Posterior vena cava (tissue), 2 donors: Measurements from ENCODE around the gene CACNA1B. TPM values are rescaled to one million over a fixed set of nuclear protein-coding genes. Genes with fewer than 3 reads are reported as not detected.

Source experiments
- DNase-seq: peaks from one replicate; pipeline ENCODE4 v3.0.0-alpha.2; 2020; ENCODE audit warnings: low spot score
- intact Hi-C, 2 donors: fragments of 100-400 bp; cut with DNase I; formaldehyde crosslinking; loops; one replicate each; pipeline versions ENCODE4 v1.14.1 to v1.14.2; 2022 to 2023
- total RNA-seq, 2 donors: library from RNA; stranded (reverse); fragmentation: NEBNext Ultra II Directional; extraction: Animal tissue kit (Norgen Biotek cat#: 25700); gene quantifications; one replicate each; pipeline ENCODE4 v1.2.1, GENCODE V29; 2021
- donor health status: DM: yes; HTN: yes; CAD: no.
- donor health status: DM: yes; HTN: yes; CAD: no.

The CACNA1B gene
- total RNA-seq, 2 donors from 2014 or later: 0.09 to 0.10 TPM

DNA sequence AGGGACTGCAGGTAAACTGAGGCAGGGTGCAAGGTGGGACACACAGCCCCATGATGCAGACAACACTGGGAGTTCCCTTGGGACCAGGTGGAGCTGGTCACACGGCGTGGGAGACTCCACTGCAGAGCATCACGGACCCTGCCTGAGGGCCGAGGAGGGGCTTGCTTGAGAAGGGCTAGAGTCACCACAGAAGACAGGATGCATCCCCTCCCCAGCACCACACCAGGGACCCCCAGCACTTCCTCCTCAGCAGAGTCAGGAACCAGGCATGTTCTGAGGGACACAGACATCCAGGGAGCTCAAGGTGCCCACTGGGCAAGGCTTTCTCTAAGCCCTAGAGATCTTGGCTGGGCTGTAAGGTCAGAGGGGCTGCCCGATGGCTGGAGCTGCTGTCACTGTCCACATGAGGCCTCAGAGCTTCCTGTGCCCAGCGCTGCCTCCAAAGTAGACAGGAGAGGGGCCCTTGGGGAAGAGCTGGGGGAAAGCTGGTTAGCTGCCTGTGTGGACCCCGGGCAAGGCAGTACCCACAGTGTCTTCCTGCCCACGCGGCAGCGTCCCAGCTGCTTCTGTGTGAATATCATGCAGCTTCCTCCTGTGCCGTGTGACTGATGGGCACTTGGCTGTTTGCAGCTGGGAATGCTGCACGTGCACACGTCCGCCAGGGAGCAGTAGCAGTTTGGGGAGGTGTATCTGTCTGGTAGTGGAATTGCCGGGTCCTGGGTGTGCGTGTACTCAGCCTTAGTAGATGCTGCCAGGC is 176.6 kb downstream of the CACNA1B start:
- intact Hi-C loops: no loop called here
- peak; percentile 55 for DNase-seq

DNA sequence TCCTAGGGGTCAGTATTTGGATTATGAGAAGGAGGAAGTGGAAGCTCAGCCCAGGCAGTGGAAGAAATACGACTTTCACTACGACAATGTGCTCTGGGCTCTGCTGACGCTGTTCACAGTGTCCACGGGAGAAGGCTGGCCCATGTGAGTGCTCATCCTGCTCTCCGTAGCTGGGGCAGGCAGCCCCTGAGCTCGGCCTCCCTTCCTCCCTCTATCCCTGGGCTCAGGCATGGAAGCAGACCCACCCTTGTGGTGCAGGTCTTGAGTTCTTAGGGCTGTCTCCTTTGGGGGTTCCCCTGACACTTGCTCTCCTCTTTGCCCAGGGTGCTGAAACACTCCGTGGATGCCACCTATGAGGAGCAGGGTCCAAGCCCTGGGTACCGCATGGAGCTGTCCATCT is 180.1 kb downstream of the CACNA1B start:
- intact Hi-C loops: no loop called here

GRCh38 chr9:138058181-138058580 is 180.6 kb downstream of the CACNA1B start:
- DNase-seq: peak; percentile 52
- intact Hi-C loops: no loop called here

More for the DNA sequence above, 180.1 kb downstream of the CACNA1B start:
- no peak for DNase-seq

DNA sequence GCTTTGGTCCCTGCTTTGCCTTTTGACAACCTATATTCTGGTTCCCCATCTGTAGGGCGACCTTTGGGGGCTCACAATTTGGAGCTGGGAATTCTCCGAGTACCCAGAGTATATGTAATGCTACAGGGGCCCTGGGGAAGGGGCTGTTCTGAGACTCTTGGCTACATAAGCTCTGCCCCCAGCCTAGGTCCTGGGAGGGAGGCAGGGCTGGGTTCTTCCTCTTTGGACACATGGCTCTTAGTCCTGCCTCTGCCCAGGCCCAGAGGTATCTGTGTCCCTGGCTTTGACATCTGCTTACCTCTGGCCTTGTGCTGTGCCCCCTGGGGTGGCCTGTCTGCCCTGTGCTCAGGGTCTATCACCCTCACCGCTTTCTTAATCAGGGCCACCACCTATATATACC is 181.6 kb downstream of the CACNA1B start:
- DNase-seq: peak; percentile 29
- intact Hi-C loops: no loop called here

DNA sequence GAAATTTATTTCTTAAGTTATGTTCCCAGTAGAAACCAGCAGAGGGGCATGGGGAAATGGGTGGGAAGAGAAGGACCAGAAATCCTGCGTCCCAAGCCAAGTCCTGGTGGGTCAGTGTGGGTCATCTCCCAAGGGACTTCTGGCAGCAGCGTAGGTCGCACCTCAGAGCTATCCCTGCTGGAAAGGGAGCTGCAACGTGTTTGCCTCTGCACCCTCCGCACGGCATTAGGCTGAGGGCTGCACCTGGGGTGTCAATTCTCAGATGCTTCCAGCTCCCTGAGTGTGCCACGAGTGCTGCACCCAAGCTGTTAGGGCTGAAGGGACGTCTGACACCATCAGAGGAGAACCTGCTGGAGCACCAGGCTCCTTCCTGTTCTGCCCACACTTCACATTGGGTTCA is 182.8 kb downstream of the CACNA1B start:
- DNase-seq: peak; percentile 61
- intact Hi-C loops: no loop called here

DNA sequence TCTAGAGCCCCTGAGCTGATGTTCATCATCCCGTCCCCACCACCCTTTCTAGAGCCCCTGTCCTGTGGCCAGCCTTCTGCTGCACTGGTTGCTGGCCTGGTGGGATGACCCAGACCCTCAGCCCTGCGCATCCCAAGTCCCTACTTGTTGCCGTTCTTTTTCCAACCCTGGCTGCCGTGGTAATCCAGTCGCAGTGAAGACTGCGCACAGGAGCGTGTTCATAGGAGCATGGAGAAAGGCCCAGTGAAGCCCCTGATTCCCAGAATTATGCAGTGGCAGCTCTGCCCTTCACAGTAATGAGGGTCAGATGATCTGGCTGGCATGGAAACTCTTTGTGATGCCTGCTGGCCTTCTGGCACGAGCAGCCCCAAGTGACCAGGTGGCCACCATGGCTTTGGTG is 183.3 kb downstream of the CACNA1B start:
- peak; percentile 22 for DNase-seq
- intact Hi-C loops: no loop called here

- DNase-seq: peak; percentile 46
- intact Hi-C loops: no loop called here
Observed at GRCh38 chr9:138061631-138062030, 184.0 kb downstream of the CACNA1B start.

- peak; percentile 51 for DNase-seq
- intact Hi-C loops: no loop called here
Observed at GRCh38 chr9:138062196-138062595, 184.6 kb downstream of the CACNA1B start.

- DNase-seq: peak; percentile 19
- intact Hi-C loops: no loop called here
Observed at GRCh38 chr9:138063033-138063432, 185.5 kb downstream of the CACNA1B start.

GRCh38 chr9:138063785-138064184 is 186.2 kb downstream of the CACNA1B start:
- intact Hi-C loops: loop anchor here in 1 of 2 donors (2.0 kb wide), 1 partner anchor 19 kb away; no protein-coding TSS in a partner anchor

GRCh38 chr9:138064547-138064946 is 187.0 kb downstream of the CACNA1B start:
- intact Hi-C loops: loop anchor here in 1 of 2 donors (2.0 kb wide), 1 partner anchor 18 kb away; no protein-coding TSS in a partner anchor
- DNase-seq: peak; percentile 50

More at GRCh38 chr9:138063785-138064184, 186.2 kb downstream of the CACNA1B start:
- peak; percentile 37 for DNase-seq

GRCh38 chr9:138065287-138065686 is 187.7 kb downstream of the CACNA1B start:
- peak; percentile 44 for DNase-seq
- intact Hi-C loops: loop anchor here in 1 of 2 donors (2.0 kb wide), 1 partner anchor 18 kb away; no protein-coding TSS in a partner anchor

DNA sequence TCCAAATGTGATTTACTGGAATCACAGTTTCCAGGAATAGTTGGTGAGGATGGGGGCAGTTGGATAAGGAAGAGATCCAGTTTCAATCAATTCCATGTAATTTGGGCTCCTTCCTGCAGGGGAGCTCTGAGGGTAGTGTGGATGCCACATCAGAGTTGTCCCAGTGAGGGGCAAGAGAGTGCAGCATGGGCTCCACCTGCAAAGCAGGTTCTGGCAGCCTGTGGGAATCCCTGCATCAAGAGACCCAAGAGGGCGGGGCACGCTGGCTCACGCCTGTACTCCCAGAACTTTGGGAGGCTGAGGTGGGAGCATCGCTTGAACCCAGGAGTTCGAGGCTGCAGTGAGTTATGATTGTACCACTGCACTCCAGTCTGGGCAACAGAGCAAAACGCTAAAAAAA is 188.5 kb downstream of the CACNA1B start:
- DNase-seq: peak; percentile 22
- intact Hi-C loops: no loop called here

- no peak for DNase-seq
Observed at GRCh38 chr9:138067613-138068367, 190.2 kb downstream of the CACNA1B start.

GRCh38 chr9:138068601-138069035 is 191.0 kb downstream of the CACNA1B start:
- peak; percentile 76 for DNase-seq
- intact Hi-C loops: no loop called here

More at GRCh38 chr9:138067613-138068367, 190.2 kb downstream of the CACNA1B start:
- intact Hi-C loops: no loop called here

DNA sequence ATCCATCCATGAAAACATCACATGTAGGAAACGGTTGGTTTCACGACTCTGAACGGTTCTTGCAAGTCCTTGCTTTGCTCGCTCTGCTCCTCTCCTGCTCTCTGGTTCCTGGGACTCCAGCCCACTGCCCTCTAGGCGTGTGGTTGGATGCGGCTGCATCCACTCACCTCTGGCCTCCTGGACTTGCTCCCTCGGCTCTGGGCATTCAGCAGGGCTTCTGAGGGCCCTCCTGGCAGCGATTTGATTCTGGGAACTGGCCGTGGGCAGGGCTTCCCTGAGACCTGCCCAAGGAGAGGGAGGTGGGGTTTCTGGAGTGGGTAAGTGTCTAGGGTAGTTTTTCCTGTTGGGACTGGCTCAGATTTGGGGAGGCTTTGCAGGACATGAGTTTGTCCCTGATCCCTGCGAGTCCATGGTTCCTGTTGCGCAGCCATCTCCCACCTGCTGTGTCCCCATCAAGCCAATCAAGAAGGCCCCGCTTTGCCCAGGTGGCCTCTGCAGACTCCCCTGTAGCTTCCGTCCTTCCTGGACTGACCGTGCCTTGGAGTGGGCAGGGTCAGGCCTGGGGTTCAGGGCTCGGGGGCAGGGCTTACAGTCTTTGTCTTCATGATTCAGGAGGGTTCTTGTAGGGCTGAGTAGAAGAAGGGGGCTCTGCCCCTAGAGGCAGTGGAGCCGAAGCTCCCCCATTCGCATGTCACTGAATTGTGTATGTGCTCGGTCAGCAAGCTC is 192.3 kb downstream of the CACNA1B start:
- intact Hi-C loops: no loop called here
- DNase-seq: peak; percentile 71

GRCh38 chr9:138070815-138071214 is 193.2 kb downstream of the CACNA1B start:
- intact Hi-C loops: no loop called here
- peak; percentile 59 for DNase-seq

GRCh38 chr9:138071292-138071691 is 193.7 kb downstream of the CACNA1B start:
- intact Hi-C loops: no loop called here
- DNase-seq: peak; percentile 71

DNA sequence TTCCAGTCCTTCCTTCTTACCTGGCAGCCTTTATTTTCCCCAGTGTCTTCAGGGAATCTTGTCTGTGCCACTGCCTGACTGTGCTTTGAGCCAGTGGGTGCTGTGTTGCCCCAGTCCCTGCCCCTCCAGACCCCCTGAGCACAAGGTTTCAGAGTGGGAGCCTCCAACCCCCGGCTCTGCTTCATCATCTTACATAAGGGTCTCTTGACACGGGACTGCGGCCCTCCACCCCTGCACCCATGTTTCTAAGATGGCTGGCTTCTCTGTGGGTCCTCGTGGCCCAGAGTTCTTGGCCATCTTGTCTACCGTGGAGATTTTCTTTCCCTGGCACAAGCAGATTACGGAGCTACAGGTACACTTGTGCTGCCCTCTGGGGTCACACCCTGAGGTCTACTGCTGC is 194.1 kb downstream of the CACNA1B start:
- peak; percentile 55 for DNase-seq

More for the DNA sequence above, 194.1 kb downstream of the CACNA1B start:
- intact Hi-C loops: no loop called here
